ENCODE results near the gene GTF2H3.

The GTF2H3 gene

DNA sequence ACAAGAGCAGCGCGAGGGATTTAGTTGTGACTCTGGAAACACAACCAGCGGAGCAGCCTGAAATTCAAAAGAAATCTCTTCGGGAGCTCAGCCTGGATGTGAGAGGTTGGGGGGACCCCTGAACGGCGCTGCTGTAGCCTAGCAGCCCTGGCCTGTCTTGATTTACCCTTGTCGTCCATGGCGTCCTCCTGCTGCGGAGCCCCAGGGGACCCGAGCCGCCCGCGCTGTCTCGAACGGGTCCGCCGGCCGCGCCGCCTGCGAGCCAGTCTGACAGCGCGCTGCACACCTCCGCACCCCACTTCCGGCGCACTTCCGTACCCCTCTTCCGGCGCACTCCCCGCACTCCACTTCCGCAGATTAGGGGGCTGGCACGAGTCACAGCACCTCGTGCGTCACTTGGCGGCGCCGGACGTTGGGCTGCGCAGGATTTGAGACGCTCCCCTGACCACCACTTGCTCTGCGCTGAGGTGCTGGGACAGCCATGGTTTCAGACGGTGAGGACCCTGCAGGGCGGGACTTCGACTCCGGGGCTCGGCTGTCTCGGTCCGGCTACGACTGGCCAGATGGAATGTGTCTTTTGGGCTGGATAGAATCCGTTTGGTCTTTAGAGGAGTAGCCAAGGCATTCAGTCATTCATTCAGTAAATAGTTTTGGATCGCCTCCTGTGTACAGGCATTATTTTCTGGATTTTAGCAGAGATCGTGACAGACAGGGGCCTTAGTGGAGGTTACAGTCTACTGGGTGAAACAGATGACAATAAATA, at the start of gene GTF2H3, which contains the start of gene EIF2B1:
Gene GTF2H3, plus strand, starts transcription at position 451 of the 763 bp plus-strand sequence. Its CDS starts 31 bp downstream, at position 482.
Gene EIF2B1, minus strand, starts transcription at position 308 of the 763 bp plus-strand sequence. Its CDS starts 129 bp downstream, at position 179.
- Histone ChIP-seq H3K4me1 (ENCODE audit: control insufficient read depth in 1 of 2, insufficient read depth in 2 of 2, low read length in 2 of 2) (peaks cover 9 to 10% of the 10 kb centered on the region in 2 donors), H3K4me3 (ENCODE audit: low read depth in 1 of 2, low read length in 2 of 2) (peak within 1 kb of the TSS; percentile 82 to 98), H3K9me3 (ENCODE audit: control insufficient read depth in 1 of 2, low read length in 2 of 2) (no peaks in the 10 kb centered on the region), H3K9ac (ENCODE audit: low read depth in 1 of 2, low read length in 2 of 2) (peak within 1 kb of the TSS; percentile 45 to 90), H3K27ac (ENCODE audit: low read depth, low read length) (peak within 1 kb of the TSS; percentile 42), H3K27me3 (ENCODE audit: control insufficient read depth in 1 of 2, insufficient read depth in 2 of 2, low read length in 2 of 2) (no peaks in the 10 kb centered on the region), H3K36me3 (ENCODE audit: control insufficient read depth in 1 of 2, insufficient read depth in 2 of 2, low read length in 2 of 2) (peaks cover 18 to 25% of the 10 kb centered on the region in 2 donors)

DNA sequence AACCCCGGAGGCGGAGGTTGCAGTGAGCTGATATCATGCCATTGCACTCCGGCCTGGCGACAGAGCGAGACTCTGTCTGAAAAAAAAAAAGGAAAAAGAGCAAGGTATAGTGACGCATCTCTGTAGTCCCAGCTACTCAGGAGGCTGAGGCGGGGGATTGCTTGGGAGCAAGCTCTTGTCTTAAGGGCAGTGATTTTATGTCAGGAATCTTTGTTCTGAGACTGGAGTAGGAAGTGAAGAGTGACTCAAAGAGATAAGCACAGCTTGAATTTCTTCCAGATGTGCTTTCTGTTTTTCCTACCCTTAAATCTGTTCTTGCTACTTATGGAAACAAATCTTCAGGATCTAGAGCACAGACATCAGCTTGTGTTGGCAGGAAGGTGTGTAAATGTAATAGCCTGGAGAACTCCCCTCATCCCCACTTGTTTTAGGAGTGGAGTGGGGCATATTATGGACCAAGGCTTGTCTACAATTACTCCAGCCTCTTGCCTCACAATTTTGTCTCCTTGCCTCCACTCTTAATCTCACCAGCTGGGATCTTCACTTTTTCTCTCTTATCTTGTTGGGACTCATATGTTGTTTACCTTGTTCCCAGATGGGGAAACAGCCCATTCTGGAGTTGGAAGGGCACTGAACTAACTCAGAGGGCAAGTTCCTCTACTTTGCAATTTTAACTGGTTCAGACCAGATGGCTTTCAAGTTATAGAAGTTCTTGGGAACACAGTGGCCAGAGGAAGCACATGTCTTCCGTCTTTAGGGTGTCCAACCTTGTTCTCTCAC, 41.7 kb upstream of the GTF2H3 start:
- no peak overlapping the region for H3K27ac ChIP-seq (ENCODE audit: low read depth, low read length)
- no peak overlapping the region for H3K4me3 ChIP-seq (ENCODE audit: low read depth in 1 of 2, low read length in 2 of 2)
- H3K36me3 ChIP-seq (ENCODE audit: control insufficient read depth in 1 of 2, insufficient read depth in 2 of 2, low read length in 2 of 2), result peaks cover 48 to 76% of the 10 kb centered on the region in 2 donors
- H3K4me1 ChIP-seq (ENCODE audit: control insufficient read depth in 1 of 2, insufficient read depth in 2 of 2, low read length in 2 of 2), result peaks cover 14 to 20% of the 10 kb centered on the region in 2 donors
- no peaks in the 10 kb centered on the region for H3K9me3 ChIP-seq (ENCODE audit: control insufficient read depth in 1 of 2, low read length in 2 of 2)
- H3K9ac ChIP-seq (ENCODE audit: low read depth in 1 of 2, low read length in 2 of 2), result no peak overlapping the region
- H3K27me3 ChIP-seq (ENCODE audit: control insufficient read depth in 1 of 2, insufficient read depth in 2 of 2, low read length in 2 of 2), result no peaks in the 10 kb centered on the region

DNA sequence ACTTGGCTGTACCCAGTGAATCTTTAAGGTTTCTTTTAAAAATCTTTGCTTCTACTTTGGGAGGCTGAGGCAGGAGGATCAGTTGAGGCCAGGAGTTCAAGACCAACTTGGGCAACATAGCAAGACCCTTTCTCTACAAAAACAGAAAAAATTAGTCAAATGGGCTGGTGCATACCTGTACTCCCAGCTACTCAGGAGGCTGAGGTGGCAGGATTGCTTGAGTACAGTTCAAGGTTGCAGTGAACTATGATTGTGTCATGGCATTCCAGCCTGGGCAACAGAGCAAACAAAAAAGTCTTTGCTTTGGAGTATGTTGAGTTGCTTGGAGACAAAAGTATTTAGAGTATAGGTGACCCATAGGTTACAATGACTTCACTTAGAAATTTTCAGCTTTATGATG, 37.9 kb upstream of the GTF2H3 start:
- Histone ChIP-seq H3K27me3 (ENCODE audit: control insufficient read depth in 1 of 2, insufficient read depth in 2 of 2, low read length in 2 of 2) (no peaks in the 10 kb centered on the region), H3K9me3 (ENCODE audit: control insufficient read depth in 1 of 2, low read length in 2 of 2) (no peaks in the 10 kb centered on the region), H3K4me1 (ENCODE audit: control insufficient read depth in 1 of 2, insufficient read depth in 2 of 2, low read length in 2 of 2) (peaks cover 0 to under 1% of the 10 kb centered on the region in 2 donors), H3K36me3 (ENCODE audit: control insufficient read depth in 1 of 2, insufficient read depth in 2 of 2, low read length in 2 of 2) (peaks cover 26 to 61% of the 10 kb centered on the region in 2 donors), H3K9ac (ENCODE audit: low read depth in 1 of 2, low read length in 2 of 2) (no peak overlapping the region), H3K4me3 (ENCODE audit: low read depth in 1 of 2, low read length in 2 of 2) (no peak overlapping the region), H3K27ac (ENCODE audit: low read depth, low read length) (no peak overlapping the region)

DNA sequence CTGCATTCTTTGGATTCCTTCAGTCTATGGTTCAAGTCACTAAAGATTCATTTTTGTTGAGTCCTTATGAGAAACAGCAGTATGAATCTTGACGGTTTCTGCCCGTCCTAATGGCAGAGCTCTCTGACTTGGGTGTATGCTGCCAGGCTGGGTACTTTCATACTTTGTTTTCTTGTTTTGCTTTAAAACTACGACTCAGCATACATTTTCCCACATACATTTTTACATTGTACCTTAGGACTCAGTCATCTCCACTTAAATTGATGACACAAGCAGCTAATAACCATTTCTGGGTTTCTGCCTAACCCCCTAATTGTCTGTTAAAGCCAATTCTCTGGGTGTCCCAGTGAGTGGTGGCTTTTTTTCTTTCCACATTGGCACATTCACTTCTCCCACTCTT, 36.5 kb upstream of the GTF2H3 start:
- H3K9me3 ChIP-seq (ENCODE audit: control insufficient read depth in 1 of 2, low read length in 2 of 2), result no peaks in the 10 kb centered on the region
- no peak overlapping the region for H3K9ac ChIP-seq (ENCODE audit: low read depth in 1 of 2, low read length in 2 of 2)
- no peak overlapping the region for H3K27ac ChIP-seq (ENCODE audit: low read depth, low read length)
- peaks cover 0 to 8% of the 10 kb centered on the region in 2 donors for H3K4me1 ChIP-seq (ENCODE audit: control insufficient read depth in 1 of 2, insufficient read depth in 2 of 2, low read length in 2 of 2)
- H3K36me3 ChIP-seq (ENCODE audit: control insufficient read depth in 1 of 2, insufficient read depth in 2 of 2, low read length in 2 of 2), result peaks cover 18 to 47% of the 10 kb centered on the region in 2 donors
- H3K27me3 ChIP-seq (ENCODE audit: control insufficient read depth in 1 of 2, insufficient read depth in 2 of 2, low read length in 2 of 2), result no peaks in the 10 kb centered on the region
- H3K4me3 ChIP-seq (ENCODE audit: low read depth in 1 of 2, low read length in 2 of 2), result no peak overlapping the region

DNA sequence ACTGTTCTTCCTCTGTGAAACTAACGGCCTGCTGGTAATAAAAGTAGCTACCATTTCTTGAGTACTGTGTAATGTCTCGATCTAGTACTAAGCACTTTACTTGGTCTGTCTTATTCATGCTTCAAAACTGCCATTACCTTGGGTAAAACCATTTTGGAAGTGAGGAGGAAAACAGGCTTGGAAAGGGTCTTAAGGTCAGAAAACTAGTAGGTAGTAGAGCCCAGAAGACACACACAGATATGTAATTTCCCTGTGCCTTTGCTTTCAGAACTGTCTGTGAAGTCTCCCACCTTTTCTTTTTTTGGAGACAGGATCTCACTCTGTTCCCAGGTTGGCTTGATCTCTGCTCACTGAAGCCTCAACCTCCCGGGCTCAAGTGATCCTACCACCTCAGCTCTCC, 35.1 kb upstream of the GTF2H3 start:
- H3K4me3 ChIP-seq (ENCODE audit: low read depth in 1 of 2, low read length in 2 of 2), result no peak overlapping the region
- no peaks in the 10 kb centered on the region for H3K9me3 ChIP-seq (ENCODE audit: control insufficient read depth in 1 of 2, low read length in 2 of 2)
- no peak overlapping the region for H3K9ac ChIP-seq (ENCODE audit: low read depth in 1 of 2, low read length in 2 of 2)
- H3K27ac ChIP-seq (ENCODE audit: low read depth, low read length), result no peak overlapping the region
- peaks cover 9 to 37% of the 10 kb centered on the region in 2 donors for H3K36me3 ChIP-seq (ENCODE audit: control insufficient read depth in 1 of 2, insufficient read depth in 2 of 2, low read length in 2 of 2)
- H3K4me1 ChIP-seq (ENCODE audit: control insufficient read depth in 1 of 2, insufficient read depth in 2 of 2, low read length in 2 of 2), result peaks cover 8 to 17% of the 10 kb centered on the region in 2 donors
- no peaks in the 10 kb centered on the region for H3K27me3 ChIP-seq (ENCODE audit: control insufficient read depth in 1 of 2, insufficient read depth in 2 of 2, low read length in 2 of 2)

DNA sequence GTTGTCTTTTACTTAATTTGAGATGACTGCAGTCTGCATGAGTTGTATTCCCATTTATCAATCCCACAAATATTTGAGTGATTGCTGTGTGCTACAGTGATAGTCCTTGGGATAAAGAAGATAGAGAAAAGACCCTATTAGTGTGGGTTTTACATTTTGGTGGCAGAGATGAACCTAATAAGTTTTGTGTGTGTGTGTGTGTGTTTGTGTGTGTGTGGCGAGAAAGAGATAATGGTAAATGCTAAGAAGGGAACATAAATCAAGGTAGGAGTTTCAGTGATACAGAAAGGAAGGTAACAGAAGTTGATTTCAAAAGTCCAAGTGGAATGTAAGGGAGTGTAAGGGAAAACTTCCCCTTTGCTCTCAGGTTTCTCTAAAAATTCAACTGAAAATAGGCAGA, 34.3 kb upstream of the GTF2H3 start:
- H3K27me3 ChIP-seq (ENCODE audit: control insufficient read depth in 1 of 2, insufficient read depth in 2 of 2, low read length in 2 of 2), result no peaks in the 10 kb centered on the region
- no peak overlapping the region for H3K27ac ChIP-seq (ENCODE audit: low read depth, low read length)
- H3K9me3 ChIP-seq (ENCODE audit: control insufficient read depth in 1 of 2, low read length in 2 of 2), result no peaks in the 10 kb centered on the region
- H3K36me3 ChIP-seq (ENCODE audit: control insufficient read depth in 1 of 2, insufficient read depth in 2 of 2, low read length in 2 of 2), result peaks cover 9 to 35% of the 10 kb centered on the region in 2 donors
- no peak overlapping the region for H3K4me3 ChIP-seq (ENCODE audit: low read depth in 1 of 2, low read length in 2 of 2)
- no peak overlapping the region for H3K9ac ChIP-seq (ENCODE audit: low read depth in 1 of 2, low read length in 2 of 2)
- peaks cover 8 to 17% of the 10 kb centered on the region in 2 donors for H3K4me1 ChIP-seq (ENCODE audit: control insufficient read depth in 1 of 2, insufficient read depth in 2 of 2, low read length in 2 of 2)

DNA sequence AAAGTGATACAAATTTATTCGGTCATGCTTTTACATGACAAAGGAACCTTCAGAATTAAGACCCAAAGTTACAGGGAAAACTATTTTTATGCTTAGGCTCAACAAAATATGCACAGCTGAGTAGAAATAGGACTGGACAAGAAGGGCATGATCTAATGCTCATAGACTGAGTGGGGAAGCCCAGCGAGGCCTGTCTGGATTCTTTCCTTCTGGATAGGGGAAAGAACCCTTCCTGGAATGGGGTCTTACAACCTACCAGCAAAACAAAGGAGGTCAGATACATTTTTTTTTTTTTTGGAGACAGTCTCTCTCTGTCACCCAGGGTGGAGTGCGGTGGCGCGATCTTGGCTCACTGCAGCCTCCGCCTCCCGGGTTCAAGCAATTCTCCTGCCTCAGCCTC, 33.9 kb upstream of the GTF2H3 start:
- Histone ChIP-seq H3K4me1 (ENCODE audit: control insufficient read depth in 1 of 2, insufficient read depth in 2 of 2, low read length in 2 of 2) (peaks cover 8 to 17% of the 10 kb centered on the region in 2 donors), H3K9ac (ENCODE audit: low read depth in 1 of 2, low read length in 2 of 2) (no peak overlapping the region), H3K27me3 (ENCODE audit: control insufficient read depth in 1 of 2, insufficient read depth in 2 of 2, low read length in 2 of 2) (no peaks in the 10 kb centered on the region), H3K4me3 (ENCODE audit: low read depth in 1 of 2, low read length in 2 of 2) (no peak overlapping the region), H3K9me3 (ENCODE audit: control insufficient read depth in 1 of 2, low read length in 2 of 2) (no peaks in the 10 kb centered on the region), H3K27ac (ENCODE audit: low read depth, low read length) (no peak overlapping the region), H3K36me3 (ENCODE audit: control insufficient read depth in 1 of 2, insufficient read depth in 2 of 2, low read length in 2 of 2) (peaks cover 9 to 35% of the 10 kb centered on the region in 2 donors)

DNA sequence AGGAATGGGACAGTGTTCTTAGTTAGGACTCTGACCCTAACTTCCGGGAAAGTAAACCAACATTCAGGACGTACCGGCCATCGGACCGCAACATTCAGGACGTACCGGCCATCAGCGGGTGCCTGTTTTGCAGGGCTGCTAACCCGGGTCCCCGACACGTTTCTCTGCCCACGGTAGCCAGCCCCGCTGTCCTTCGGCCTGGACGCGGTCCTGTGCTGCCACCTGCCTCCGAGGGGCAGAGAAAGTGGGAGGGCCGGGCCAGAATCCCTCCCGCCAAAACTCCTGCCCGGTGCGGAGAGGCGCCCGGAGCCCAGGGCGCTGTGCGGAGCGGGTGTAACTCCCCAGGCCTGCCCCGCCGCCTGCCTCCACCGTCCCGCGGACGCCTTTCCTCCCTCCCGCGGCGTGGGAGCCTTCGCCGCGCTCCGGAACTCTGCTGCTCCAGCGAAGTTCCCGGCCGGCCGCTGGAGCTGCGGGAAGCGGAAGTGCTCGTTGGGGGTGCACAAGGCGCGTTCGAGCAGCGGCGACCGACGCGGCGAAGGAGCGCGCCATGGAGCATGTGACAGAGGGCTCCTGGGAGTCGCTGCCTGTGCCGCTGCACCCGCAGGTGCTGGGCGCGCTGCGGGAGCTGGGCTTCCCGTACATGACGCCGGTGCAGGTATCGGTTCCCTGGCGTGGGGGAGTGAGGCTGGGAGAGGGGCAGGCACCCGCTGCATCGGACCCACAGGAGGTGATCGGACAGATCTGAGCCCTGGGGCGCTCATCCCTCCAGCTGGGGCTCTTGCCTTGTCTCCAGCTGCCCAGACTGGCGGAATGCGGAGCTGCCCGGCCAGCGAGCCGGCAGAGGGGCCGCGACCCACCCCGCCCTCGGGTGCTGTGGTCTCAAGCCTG, 31.8 kb upstream of the GTF2H3 start, which contains the start of gene DDX55:
Gene DDX55, plus strand, starts transcription at position 498 of the 888 bp plus-strand sequence. Its CDS starts 50 bp downstream, at position 548.
- Histone ChIP-seq H3K27me3 (ENCODE audit: control insufficient read depth in 1 of 2, insufficient read depth in 2 of 2, low read length in 2 of 2) (no peaks in the 10 kb centered on the region), H3K4me3 (ENCODE audit: low read depth in 1 of 2, low read length in 2 of 2) (peak within 1 kb of the TSS; percentile 99 to 100), H3K27ac (ENCODE audit: low read depth, low read length) (peak within 1 kb of the TSS; percentile 89), H3K4me1 (ENCODE audit: control insufficient read depth in 1 of 2, insufficient read depth in 2 of 2, low read length in 2 of 2) (peaks cover 8 to 17% of the 10 kb centered on the region in 2 donors), H3K9me3 (ENCODE audit: control insufficient read depth in 1 of 2, low read length in 2 of 2) (no peaks in the 10 kb centered on the region), H3K36me3 (ENCODE audit: control insufficient read depth in 1 of 2, insufficient read depth in 2 of 2, low read length in 2 of 2) (peaks cover 11 to 32% of the 10 kb centered on the region in 2 donors), H3K9ac (ENCODE audit: low read depth in 1 of 2, low read length in 2 of 2) (peak within 1 kb of the TSS; percentile 93 to 96)

DNA sequence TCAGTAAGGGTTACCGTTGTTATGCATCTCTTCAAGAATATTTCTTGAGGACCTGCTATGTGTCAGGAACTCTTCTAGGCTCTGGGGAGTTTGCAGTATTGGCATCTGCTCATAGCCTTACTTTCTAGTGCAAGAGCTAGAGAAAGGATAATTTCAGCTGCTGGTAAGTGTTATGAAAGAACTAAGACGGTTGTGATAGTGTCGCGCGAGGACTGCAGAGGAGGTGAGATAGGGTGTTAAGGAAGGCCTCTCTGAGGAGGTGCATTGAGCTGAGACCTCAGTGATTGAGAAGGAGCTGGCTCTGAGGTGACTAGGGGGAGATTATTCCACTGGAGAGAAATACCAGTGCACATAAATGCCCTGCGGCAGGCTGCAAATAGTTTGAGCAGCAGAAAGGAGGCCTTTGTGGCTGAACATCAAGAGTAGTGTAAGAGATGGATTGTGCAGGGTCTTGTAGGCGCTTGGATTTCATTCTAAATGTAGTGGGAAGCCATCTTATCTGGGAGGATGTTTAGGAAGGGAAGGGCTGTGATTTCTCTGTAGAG, 30.9 kb upstream of the GTF2H3 start:
- peak overlapping the region; percentile 99 to 100 for H3K4me3 ChIP-seq (ENCODE audit: low read depth in 1 of 2, low read length in 2 of 2)
- H3K4me1 ChIP-seq (ENCODE audit: control insufficient read depth in 1 of 2, insufficient read depth in 2 of 2, low read length in 2 of 2), result peaks cover 8 to 17% of the 10 kb centered on the region in 2 donors
- H3K36me3 ChIP-seq (ENCODE audit: control insufficient read depth in 1 of 2, insufficient read depth in 2 of 2, low read length in 2 of 2), result peaks cover 20 to 32% of the 10 kb centered on the region in 2 donors
- H3K27ac ChIP-seq (ENCODE audit: low read depth, low read length), result no peak overlapping the region
- H3K9me3 ChIP-seq (ENCODE audit: control insufficient read depth in 1 of 2, low read length in 2 of 2), result no peaks in the 10 kb centered on the region
- H3K27me3 ChIP-seq (ENCODE audit: control insufficient read depth in 1 of 2, insufficient read depth in 2 of 2, low read length in 2 of 2), result no peaks in the 10 kb centered on the region
- peak overlapping the region; percentile 93 to 96 for H3K9ac ChIP-seq (ENCODE audit: low read depth in 1 of 2, low read length in 2 of 2)
